Measurements from ENCODE around the gene TIMM44. TPM values are rescaled to one million over a fixed set of nuclear protein-coding genes. Genes with fewer than 3 reads are reported as not detected.

The TIMM44 gene
- total and polyA plus RNA-seq, 9 donors = 29.8 to 110 (median 50.3) TPM

DNA sequence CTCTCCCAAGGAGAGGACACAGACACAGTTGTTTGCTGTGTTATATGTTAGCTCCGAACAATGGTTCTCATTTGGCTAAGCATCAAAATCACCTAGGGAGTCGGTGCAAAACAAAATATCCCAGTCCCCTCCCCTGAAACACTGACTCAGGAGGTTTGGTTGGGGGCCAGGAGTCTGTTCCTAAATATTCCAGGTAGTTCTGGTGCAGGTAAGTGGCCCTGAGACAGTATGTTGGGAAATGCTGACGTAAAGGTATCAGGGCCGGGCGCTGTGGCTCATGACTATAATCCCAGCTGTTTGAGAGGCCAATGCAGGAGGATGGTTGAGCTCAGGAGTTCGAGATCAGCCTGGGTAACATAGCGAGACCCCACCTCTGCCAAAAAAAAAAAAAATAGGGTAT lies 42.1 kb downstream of the TIMM44 start:
- H3K9me3 ChIP-seq = no peaks in the 10 kb centered on the region
- TF ChIP-seq, protein P1, sequence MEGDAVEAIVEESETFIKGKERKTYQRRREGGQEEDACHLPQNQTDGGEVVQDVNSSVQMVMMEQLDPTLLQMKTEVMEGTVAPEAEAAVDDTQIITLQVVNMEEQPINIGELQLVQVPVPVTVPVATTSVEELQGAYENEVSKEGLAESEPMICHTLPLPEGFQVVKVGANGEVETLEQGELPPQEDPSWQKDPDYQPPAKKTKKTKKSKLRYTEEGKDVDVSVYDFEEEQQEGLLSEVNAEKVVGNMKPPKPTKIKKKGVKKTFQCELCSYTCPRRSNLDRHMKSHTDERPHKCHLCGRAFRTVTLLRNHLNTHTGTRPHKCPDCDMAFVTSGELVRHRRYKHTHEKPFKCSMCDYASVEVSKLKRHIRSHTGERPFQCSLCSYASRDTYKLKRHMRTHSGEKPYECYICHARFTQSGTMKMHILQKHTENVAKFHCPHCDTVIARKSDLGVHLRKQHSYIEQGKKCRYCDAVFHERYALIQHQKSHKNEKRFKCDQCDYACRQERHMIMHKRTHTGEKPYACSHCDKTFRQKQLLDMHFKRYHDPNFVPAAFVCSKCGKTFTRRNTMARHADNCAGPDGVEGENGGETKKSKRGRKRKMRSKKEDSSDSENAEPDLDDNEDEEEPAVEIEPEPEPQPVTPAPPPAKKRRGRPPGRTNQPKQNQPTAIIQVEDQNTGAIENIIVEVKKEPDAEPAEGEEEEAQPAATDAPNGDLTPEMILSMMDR (IDR thresholded peaks at IDR 0.05) = no peak
- TF ChIP-seq EP300 (IDR thresholded peaks at IDR 0.05) (no peak), POLR2A (IDR thresholded peaks at IDR 0.05) (no peak)
- intact Hi-C loops (cut with DNase I) = no loop called here

DNA sequence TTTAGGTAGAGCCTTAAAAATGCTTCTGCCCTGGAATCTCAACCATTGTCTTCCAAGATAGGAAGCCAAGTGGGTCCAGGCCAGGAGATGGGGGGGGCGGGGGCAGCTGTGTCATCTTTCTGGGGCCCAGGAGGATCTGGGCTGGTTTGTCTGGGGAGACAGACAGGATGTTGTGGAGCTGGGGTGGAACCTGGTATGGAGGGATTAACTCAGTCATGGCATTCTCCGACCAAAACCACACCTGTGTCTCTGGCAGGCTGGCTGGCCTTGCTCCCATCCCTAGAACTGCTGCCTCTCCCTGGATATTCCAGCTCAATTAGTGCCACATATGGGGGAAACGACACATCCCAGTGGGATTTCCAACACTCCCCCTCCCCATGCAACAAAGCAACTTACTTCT lies 42.5 kb downstream of the TIMM44 start:
- intact Hi-C loops (cut with DNase I) = no loop called here

More for the DNA sequence above, 42.1 kb downstream of the TIMM44 start:
- no peak overlapping the region for H3K27ac ChIP-seq
- no peak overlapping the region for H3K4me3 ChIP-seq
- H3K27me3 ChIP-seq = no peaks in the 10 kb centered on the region
- H3K36me3 ChIP-seq = no peaks in the 10 kb centered on the region
- no peak for DNase-seq
- peaks cover 13% of the 10 kb centered on the region for H3K4me1 ChIP-seq (ENCODE audit: insufficient read depth)
- WGBS, 3 donors = 89 to 92% (median 89%) methylated on average over 7 of the region's 7 CpGs

DNA sequence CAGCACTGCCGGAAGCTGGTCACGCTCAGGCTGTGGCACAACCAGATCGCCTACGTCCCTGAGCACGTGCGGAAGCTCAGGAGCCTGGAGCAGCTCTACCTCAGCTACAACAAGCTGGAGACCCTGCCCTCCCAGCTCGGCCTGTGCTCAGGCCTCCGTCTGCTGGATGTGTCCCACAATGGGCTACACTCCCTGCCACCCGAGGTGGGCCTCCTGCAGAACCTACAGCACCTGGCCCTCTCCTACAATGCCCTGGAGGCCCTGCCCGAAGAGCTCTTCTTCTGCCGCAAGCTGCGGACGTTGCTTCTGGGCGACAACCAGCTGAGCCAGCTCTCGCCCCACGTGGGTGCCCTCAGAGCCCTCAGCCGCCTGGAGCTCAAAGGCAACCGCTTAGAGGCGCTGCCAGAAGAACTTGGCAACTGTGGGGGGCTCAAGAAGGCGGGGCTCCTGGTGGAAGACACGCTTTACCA lies 43.0 kb downstream of the TIMM44 start:
- intact Hi-C loops (cut with DNase I) = no loop called here
- Histone ChIP-seq H3K4me1 (ENCODE audit: insufficient read depth) (peaks cover 9% of the 10 kb centered on the region), H3K27ac (no peak overlapping the region), H3K9me3 (no peaks in the 10 kb centered on the region), H3K36me3 (no peaks in the 10 kb centered on the region), H3K4me3 (no peak overlapping the region), H3K27me3 (no peaks in the 10 kb centered on the region)
- TF ChIP-seq POLR2A (IDR thresholded peaks at IDR 0.05) (no peak), EP300 (IDR thresholded peaks at IDR 0.05) (no peak)
- TF ChIP-seq, protein P1 (IDR thresholded peaks at IDR 0.05) = no peak
- 70 to 82% (median 75%) methylated on average over 21 of the region's 21 CpGs for WGBS, 3 donors
- DNase-seq = peak in 2 of 5 donors; percentile 32 to 38

More for the DNA sequence above, 42.5 kb downstream of the TIMM44 start:
- DNase-seq = no peak
- TF ChIP-seq, protein P1 (IDR thresholded peaks at IDR 0.05) = no peak
- H3K27ac ChIP-seq = no peak overlapping the region
- H3K4me3 ChIP-seq = no peak overlapping the region
- H3K36me3 ChIP-seq = no peaks in the 10 kb centered on the region
- peaks cover 12% of the 10 kb centered on the region for H3K4me1 ChIP-seq (ENCODE audit: insufficient read depth)
- WGBS, 3 donors = 71 to 84% (median 75%) methylated on average over 3 of the region's 3 CpGs
- no peaks in the 10 kb centered on the region for H3K27me3 ChIP-seq
- no peaks in the 10 kb centered on the region for H3K9me3 ChIP-seq

DNA sequence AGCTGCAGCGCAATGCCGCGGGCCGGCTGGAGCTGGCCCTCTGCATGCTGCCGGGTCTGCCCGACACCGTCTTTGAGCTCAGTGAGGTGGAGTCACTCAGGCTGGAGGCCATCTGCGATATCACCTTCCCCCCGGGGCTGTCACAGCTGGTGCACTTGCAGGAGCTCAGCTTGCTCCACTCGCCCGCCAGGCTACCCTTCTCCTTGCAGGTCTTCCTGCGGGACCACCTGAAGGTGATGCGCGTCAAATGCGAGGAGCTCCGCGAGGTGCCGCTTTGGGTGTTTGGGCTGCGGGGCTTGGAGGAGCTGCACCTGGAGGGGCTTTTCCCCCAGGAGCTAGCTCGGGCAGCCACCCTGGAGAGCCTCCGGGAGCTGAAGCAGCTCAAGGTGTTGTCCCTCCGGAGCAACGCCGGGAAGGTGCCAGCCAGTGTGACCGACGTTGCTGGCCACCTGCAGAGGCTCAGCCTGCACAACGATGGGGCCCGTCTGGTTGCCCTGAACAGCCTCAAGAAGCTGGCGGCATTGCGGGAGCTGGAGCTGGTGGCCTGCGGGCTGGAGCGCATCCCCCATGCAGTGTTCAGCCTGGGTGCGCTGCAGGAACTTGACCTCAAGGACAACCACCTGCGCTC lies 43.6 kb downstream of the TIMM44 start:
- Histone ChIP-seq H3K4me3 (no peak overlapping the region), H3K27ac (no peak overlapping the region), H3K9me3 (no peaks in the 10 kb centered on the region), H3K4me1 (ENCODE audit: insufficient read depth) (peaks cover 6% of the 10 kb centered on the region), H3K36me3 (no peaks in the 10 kb centered on the region), H3K27me3 (no peaks in the 10 kb centered on the region)
- intact Hi-C loops (cut with DNase I) = no loop called here
- peak in 3 of 5 donors; percentile 33 to 39 (median 33) for DNase-seq
- TF ChIP-seq POLR2A (IDR thresholded peaks at IDR 0.05) = no peak
- 88 to 91% (median 91%) methylated on average over 34 of the region's 34 CpGs for WGBS, 3 donors

DNA sequence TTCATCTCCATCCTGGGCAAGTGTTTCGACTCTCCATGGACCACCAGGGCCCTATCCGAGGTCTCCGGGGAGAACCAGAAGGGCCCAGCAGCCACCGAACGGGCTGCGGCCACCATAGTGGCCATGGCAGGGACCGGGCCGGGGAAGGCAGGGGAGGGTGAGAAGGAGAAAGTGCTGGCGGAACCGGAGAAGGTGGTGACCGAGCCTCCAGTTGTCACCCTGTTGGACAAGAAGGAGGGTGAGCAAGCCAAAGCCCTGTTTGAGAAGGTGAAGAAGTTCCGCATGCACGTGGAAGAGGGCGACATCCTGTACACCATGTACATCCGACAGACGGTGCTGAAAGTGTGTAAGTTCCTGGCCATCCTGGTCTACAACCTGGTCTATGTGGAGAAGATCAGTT lies 44.5 kb downstream of the TIMM44 start:
- TF ChIP-seq, protein P1 (IDR thresholded peaks at IDR 0.05) = no peak
- TF ChIP-seq EP300 (IDR thresholded peaks at IDR 0.05) (no peak), POLR2A (IDR thresholded peaks at IDR 0.05) (no peak)
- no peaks in the 10 kb centered on the region for H3K4me1 ChIP-seq (ENCODE audit: insufficient read depth)

More for the DNA sequence above, 44.5 kb downstream of the TIMM44 start:
- H3K36me3 ChIP-seq = no peaks in the 10 kb centered on the region
- DNase-seq = no peak
- no peaks in the 10 kb centered on the region for H3K27me3 ChIP-seq
- no peak overlapping the region for H3K4me3 ChIP-seq
- H3K27ac ChIP-seq = no peak overlapping the region
- intact Hi-C loops (cut with DNase I) = no loop called here
- H3K9me3 ChIP-seq = no peaks in the 10 kb centered on the region
- WGBS, 3 donors = 91 to 96% (median 93%) methylated on average over 16 of the region's 16 CpGs

Measured in ovary (tissue), 9 donors.